Measurements from ENCODE around the gene KRTAP23-1.

The KRTAP23-1 gene

GRCh38 chr21:30348506-30348905 lies at the start of gene KRTAP23-1:
KRTAP23-1 (minus strand) TSS chr21:30348606; CDS start chr21:30348606, 0 bp downstream.
- DNase-seq: no peak

DNA sequence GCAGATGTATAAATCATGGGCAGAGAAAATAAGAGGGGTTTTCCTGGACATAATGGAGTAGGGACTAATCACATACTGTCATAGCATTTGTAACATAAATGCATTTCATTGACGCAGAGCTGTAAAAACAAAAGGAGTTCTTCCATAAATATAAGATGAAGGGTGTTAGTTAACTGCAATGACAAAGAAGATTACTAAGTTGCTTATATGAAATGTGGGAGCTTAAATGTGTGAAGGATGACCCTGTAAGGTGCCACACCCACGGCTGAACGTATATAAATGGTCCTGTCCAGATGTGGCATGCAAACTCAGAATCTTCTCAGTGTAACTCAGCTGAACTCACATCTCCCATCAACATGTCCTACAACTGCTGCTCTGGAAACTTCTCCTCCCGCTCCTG lies 47.3 kb upstream of the KRTAP23-1 start, which contains the start of gene KRTAP13-1:
Gene KRTAP13-1 (plus strand): TSS at position 301 of the 400 bp plus-strand sequence. CDS start 56 bp downstream, at position 357.
- DNase-seq: no peak

GRCh38 chr21:30391492-30392025 lies 43.2 kb upstream of the KRTAP23-1 start:
- DNase-seq: no peak

DNA sequence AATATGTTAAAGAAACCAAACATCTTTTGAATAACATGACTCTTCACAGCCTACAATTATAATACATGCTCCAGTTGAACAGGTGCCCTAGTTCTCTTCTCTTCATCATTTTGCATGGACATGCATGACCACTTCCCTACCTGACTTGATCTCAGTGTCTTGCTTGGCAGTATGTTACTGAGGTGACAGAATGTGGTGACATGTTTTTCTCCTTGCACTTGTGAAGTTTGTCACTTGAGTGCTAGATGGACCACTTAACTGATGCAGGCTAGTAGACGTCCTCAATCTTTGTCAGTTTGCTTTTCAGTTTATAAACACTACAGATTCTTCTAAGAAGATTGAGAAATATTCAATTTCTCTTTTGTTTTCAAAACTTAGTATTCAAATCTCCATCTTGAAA lies 33.8 kb upstream of the KRTAP23-1 start:
- DNase-seq: no peak

DNA sequence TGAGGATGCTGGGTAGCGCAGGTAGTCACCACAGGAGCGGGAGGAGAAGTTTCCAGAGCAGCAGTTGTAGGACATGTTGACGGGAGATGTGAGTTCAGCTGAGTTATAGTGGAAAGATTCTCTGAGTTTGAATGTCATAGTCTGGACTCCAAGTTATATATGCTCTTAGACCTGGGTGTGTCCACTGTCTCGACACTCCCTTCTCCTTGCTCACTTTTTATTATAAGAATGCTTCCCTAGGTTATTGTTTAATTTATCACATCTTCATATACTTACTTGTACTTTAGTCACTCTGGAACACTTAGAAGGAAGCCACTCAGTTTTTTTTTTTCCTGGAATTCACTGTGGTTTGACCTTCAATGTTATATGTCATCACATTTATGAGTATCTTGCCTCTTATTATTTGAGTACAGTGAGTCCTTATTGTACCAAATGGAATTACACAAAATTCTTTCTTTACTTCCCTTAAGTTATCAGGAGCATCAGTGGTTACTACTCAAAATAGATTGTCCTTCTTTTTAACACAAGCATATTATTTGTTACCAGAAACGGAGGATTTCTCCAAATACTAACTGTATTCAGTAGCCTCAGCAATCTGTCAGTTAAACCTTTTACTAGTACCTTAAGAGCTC lies 23.8 kb upstream of the KRTAP23-1 start, which contains the start of gene KRTAP13-2:
Gene KRTAP13-2 (minus strand): TSS at position 133 of the 632 bp plus-strand sequence. CDS start 58 bp downstream, at position 75.
- DNase-seq: no peak

DNA sequence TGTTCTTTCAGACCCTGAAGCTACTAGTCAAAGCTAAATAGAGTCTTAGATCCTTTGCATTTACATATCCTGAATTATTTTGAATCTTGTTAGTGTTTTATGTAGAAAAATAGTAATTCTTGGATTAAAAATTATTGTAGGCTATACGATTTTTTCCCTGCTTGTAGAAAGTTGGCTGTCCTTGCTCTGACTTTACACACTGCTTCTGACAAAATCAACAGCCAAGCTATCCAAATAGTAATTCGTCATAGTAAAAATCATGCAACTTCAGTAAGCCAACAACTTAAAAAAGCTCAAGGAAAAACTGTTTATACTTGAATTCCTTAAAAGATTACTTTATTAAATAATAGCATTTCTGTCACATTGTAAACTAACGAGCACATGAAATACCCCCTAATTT lies 7.5 kb upstream of the KRTAP23-1 start:
- no peak for DNase-seq

- no peak for DNase-seq
Observed at GRCh38 chr21:30354308-30355005, 6.1 kb upstream of the KRTAP23-1 start.

- no peak for DNase-seq
Observed at GRCh38 chr21:30351534-30351933, 3.1 kb upstream of the KRTAP23-1 start.

DNA sequence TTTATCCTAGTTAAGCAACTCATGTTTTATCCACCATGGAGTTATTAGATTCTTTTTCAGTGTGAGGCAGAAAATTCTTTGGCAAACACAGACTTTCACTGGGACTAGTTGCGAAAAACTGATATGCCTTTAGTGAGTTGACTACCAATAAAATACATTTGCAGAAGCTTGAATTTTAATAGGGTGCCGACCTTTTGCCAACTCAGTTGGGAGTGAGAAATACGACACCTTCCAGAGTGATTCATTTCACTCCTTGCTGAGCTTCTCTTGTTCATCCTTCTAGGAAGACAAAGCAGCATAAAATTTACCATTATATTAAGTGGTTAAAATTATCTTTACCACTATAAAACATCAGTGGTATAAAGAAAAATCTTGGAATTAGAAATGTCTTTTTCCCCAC lies 1.2 kb upstream of the KRTAP23-1 start:
- DNase-seq: no peak

DNA sequence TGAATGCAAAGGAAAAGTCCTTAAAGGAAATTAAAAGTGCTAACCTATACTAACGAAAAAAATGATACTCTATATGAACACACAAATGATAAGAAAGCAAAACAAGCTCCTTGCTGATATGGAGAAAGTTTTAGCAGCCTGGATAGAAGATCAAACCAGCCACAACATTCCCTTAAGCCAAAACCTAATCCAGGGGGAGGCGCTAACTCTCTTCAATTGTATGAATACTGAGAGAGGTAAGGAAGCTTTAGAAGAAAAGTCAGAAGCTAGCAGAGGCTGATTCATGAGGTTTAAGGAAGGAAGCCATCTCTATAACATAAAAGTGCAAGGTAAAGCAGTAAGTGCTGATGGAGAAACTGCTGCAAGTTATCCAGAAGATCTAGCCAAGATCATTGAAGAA lies 3.4 kb downstream of the KRTAP23-1 start:
- DNase-seq: no peak

- DNase-seq: peak in 1 of 2 donors; percentile 14
Observed at GRCh38 chr21:30340714-30341573, 7.5 kb downstream of the KRTAP23-1 start.

- DNase-seq: no peak
Observed at GRCh38 chr21:30338717-30339116, 9.7 kb downstream of the KRTAP23-1 start.

DNA sequence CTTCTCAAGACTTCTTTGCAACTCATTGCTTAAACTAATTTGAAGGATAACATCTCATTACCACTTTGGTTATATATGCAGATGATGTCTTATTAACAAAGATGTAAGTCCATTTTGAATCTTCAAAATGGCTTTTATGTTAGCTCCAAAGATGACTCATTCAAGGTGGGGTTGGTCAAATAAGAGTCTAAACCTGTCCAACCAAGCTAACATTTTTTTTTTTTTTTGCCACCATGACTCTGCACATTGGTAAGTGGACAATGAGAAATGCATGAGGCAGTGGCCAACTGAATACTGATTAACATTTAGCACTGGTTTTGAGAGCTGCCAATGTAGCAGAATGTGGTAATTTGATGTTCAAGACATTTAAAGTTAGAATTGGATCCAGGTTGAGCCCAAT lies 10.6 kb downstream of the KRTAP23-1 start:
- DNase-seq: no peak

GRCh38 chr21:30337276-30337744 lies 11.1 kb downstream of the KRTAP23-1 start, which contains the start of gene KRTAP27-1:
KRTAP27-1 (minus strand) TSS chr21:30337694; CDS start chr21:30337668, 26 bp downstream.
- no peak for DNase-seq

DNA sequence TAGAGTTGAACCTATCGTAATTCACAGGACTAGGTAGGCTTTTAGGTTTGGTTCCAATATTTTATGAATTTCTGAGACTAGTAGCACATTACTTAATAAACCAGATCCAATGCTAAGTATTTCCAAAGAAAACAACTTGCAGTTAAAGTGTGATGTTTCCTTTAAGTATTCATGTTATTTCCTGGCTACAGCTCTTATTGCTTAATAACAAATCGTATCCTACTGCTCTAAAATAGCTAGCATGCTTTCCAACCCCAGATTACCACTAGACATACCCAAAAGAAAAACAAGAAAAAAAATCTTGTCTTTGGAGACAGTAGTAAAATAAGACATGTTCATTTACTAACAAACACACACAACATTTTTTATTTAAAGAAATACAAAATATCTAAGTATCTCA lies 11.8 kb downstream of the KRTAP23-1 start:
- DNase-seq: no peak

DNA sequence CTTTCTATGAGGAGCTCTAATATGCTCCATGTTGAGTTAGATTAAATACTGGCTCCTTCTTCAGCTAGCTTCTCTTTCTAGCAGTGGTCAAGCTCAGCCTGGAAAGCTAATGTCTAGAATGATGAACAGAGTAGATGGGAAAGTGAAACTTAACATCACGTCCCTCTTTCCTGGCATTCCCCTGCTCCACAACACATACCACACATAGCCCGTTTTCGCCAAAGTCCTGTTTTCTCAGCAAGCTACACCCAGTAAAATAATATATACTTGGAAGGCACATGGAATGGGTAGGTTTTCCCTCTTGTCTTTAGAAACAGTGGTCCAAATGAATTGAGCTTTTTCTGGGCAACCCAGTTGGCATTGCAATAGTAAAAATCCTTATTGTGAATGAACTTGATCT lies 14.7 kb downstream of the KRTAP23-1 start:
- DNase-seq: no peak

DNA sequence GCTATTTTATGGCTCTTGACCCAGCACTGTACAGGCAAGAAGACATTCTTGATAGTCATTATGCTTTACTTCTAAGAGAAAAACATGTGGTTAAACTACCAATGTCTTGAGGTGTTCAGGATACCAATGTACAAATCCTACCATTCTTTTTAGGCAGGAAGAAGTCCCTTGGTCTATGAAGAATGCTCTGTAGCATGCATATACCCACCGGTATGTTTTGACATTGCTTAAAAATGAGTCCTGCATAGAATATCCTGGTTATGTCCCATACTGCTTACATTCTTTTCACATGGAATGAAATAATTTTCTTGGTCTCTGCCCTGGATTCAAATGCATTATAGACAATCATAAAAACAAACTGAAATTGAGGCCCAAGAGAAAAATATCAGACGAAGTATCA lies 15.7 kb downstream of the KRTAP23-1 start:
- DNase-seq: no peak

GRCh38 chr21:30329203-30329875 lies 19.1 kb downstream of the KRTAP23-1 start:
- DNase-seq: no peak

DNA sequence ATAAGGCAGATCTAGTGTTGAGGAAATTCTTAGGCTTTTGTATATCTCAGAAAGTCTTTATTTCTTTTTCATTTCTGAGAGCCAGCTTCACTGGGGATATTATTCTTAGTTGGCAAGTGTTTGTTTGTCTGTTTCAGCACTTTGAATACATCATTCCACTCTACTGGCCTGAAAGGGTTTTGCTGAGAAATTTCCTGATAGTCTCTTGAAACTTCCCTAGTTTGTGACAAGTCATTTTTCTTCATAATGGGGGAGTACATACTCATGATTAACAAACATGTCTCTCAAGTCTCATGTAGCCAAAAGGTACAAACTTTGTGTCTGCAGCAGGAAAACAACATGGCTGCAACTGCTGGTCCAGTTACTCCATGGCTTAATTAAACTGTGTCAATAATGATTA lies 22.0 kb downstream of the KRTAP23-1 start:
- no peak for DNase-seq

DNA sequence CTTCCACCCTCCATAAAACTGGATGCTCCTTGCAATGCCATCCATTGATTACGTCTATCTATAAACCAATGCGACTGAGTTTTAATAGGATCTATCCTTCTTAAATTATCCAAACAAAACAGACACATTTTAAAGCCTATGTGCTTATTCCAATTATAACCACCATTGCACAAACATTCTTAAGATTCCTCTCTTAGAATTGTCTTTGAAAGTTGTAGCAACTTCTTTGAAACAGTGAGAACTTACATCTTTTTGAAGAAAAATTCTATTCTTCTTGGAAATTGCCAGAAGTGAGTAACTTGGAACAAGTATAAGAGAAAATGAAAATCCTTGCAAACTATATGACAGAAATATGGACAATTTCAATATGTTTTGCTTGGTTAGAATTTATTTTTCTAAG lies 28.2 kb downstream of the KRTAP23-1 start, which contains the start of gene KRTAP26-1:
Gene KRTAP26-1 (minus strand): TSS at position 101 of the 400 bp plus-strand sequence. CDS start 280 bp downstream, outside the sequence.
- no peak for DNase-seq

DNA sequence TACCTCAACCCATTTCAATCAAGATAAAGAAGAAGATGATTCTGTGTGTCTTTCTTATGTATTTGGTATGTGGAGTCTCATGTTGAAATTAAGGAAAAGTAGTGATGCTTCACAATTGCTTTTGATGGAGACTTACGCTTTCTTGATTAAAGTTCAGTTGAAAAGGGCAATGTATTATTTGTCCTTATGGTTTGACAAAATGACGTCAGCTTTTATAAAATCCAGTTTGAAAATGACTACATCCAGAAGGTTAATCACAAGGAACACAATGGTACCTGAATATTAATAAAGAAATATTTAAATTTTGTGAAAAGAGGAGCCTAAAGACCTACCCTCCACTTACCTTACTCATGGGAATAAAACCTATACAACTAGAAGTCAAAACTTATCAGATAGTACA lies 32.7 kb downstream of the KRTAP23-1 start:
- no peak for DNase-seq

DNA sequence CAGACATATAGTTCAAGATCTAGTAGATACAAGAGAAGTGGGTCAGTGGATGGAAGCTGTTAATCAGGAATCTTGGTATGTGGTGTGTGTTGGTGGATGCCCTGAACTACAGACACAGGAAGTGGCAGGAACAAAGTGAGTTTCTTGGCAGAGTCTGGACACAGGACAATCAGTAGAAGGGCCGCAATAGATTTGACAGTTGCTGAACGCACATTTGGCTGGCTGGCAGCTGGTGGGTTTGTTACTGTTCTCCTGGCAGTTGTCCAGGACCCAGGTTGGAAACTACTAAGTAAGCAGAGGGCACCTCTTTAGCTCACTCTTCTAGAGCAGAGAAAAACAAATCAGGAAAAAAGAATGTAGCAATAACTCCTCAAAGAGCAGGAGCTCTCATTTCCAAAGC lies 41.5 kb downstream of the KRTAP23-1 start:
- no peak for DNase-seq

All from activated CD4-positive, alpha-beta T cell treated with anti-CD3 and anti-CD28 coated beads for 4 hours (primary cell).